GM18517 (cell line): ENCODE data around the gene ACER1.

Experiments
- ATAC-seq: cut with Tn5 transposase; IDR thresholded peaks from one replicate; pipeline ENCODE4 v1.9.1; 2021; ENCODE audit warnings: mild to moderate bottlenecking, moderate library complexity; ENCODE audit not compliant: unreplicated experiment

The ACER1 gene

GRCh38 chr19:6269101-6269886 is 64.1 kb downstream of the ACER1 start:
- no peak for ATAC-seq

- ATAC-seq, result no peak
These were observed 65.0 kb downstream of the ACER1 start for GRCh38 chr19:6268382-6268771.

- ATAC-seq, result no peak
These were observed 65.6 kb downstream of the ACER1 start for GRCh38 chr19:6267552-6268381.

- no peak for ATAC-seq
These were observed 68.6 kb downstream of the ACER1 start for GRCh38 chr19:6264803-6265202.

- ATAC-seq, result no peak
These were observed 69.5 kb downstream of the ACER1 start for GRCh38 chr19:6263735-6264444.

GRCh38 chr19:6263306-6263705 is 70.1 kb downstream of the ACER1 start:
- ATAC-seq, result no peak

- ATAC-seq, result no peak
These were observed 70.9 kb downstream of the ACER1 start for GRCh38 chr19:6262519-6262918.

GRCh38 chr19:6261883-6262282 is 71.5 kb downstream of the ACER1 start:
- no peak for ATAC-seq

- ATAC-seq, result no peak
These were observed 72.3 kb downstream of the ACER1 start for GRCh38 chr19:6260912-6261650.

- no peak for ATAC-seq
These were observed 73.0 kb downstream of the ACER1 start for GRCh38 chr19:6260376-6260775.

GRCh38 chr19:6259312-6259861 is 74.0 kb downstream of the ACER1 start:
- ATAC-seq, result no peak

GRCh38 chr19:6258812-6259311 is 74.5 kb downstream of the ACER1 start:
- ATAC-seq, result no peak
